Spleen (tissue), 7 donors: Measurements from ENCODE around the gene SUMF1.

Experiments
- CTCF ChIP-seq, 11 experiments: fragments of 200-600 bp in 7 of 11; fragments of 450-650 bp in 4 of 11; sonication (generic) in 4 of 11; IDR thresholded peaks in 8 of 11; conservative IDR thresholded peaks in 3 of 11; 1 replicate in 7 of 11; 2 replicates in 4 of 11; pipeline versions ENCODE4 v1.4.0 to v1.8.0; 2016 to 2021; ENCODE audit warnings: antibody characterized with exemption in 11 of 11, inconsistent platforms in 4 of 11, mild to moderate bottlenecking in 1 of 11
- POLR2A ChIP-seq, 3 donors: fragments of 450-650 bp; IDR thresholded peaks; one replicate each; pipeline ENCODE4 v1.5.1; 2017; ENCODE audit warnings: antibody characterized with exemption in 3 of 3, mild to moderate bottlenecking in 1 of 3
- donor health status: DM: no; HTN: no; CAD: no; lungs with moderate emphysema.
- donor health status: DM: no; HTN: no; CAD: no.
- donor health status: DM: no; HTN: no; CAD: no.

- TF ChIP-seq CTCF (IDR thresholded peaks at IDR 0.05 in 8 of 11, conservative IDR thresholded peaks at IDR 0.05 in 3 of 11) (no peak), POLR2A (IDR thresholded peaks at IDR 0.05) (no peak)
Observed at GRCh38 chr3:4399476-4399875, 67.6 kb downstream of the SUMF1 start.
